GM21723 (cell line): ENCODE results near the gene SEC14L3.
"Not testable (repeated sequence)": the region's sequence is repeated elsewhere in the genome, so short reads cannot be mapped to it uniquely, and the experiment has no call there.

Experiments used
- ATAC-seq: cut with Tn5 transposase; IDR thresholded peaks from one replicate; pipeline ENCODE4 v1.9.1; 2021; ENCODE audit warnings: mild to moderate bottlenecking, moderate library complexity; ENCODE audit not compliant: unreplicated experiment

Gene SEC14L3

GRCh38 chr22:30486661-30487115 is 14.9 kb upstream of the SEC14L3 start:
- no peak for ATAC-seq

GRCh38 chr22:30486118-30486517 is 14.3 kb upstream of the SEC14L3 start:
- ATAC-seq, result no peak

- ATAC-seq, result no peak
Observed at GRCh38 chr22:30485362-30485988, 13.7 kb upstream of the SEC14L3 start.

GRCh38 chr22:30483169-30483568 is 11.4 kb upstream of the SEC14L3 start:
- no peak for ATAC-seq

GRCh38 chr22:30481711-30482110 is 9.9 kb upstream of the SEC14L3 start:
- ATAC-seq, result no peak

GRCh38 chr22:30479981-30480380 is 8.2 kb upstream of the SEC14L3 start:
- ATAC-seq, result no peak

GRCh38 chr22:30474683-30475424 is 3.0 kb upstream of the SEC14L3 start:
- ATAC-seq, result no peak

GRCh38 chr22:30474121-30474520 is 2.3 kb upstream of the SEC14L3 start:
- ATAC-seq, result no peak

GRCh38 chr22:30472994-30473720 is 1.3 kb upstream of the SEC14L3 start:
- no peak for ATAC-seq

- no peak for ATAC-seq
Observed at GRCh38 chr22:30470655-30471054, 1.2 kb downstream of the SEC14L3 start.

GRCh38 chr22:30469165-30469564 is 2.7 kb downstream of the SEC14L3 start:
- no peak for ATAC-seq

- ATAC-seq, result not testable (repeated sequence)
Observed at GRCh38 chr22:30460555-30460954, 11.3 kb downstream of the SEC14L3 start.

- no peak for ATAC-seq
Observed at GRCh38 chr22:30460147-30460546, 11.7 kb downstream of the SEC14L3 start.

GRCh38 chr22:30459181-30460052 is 12.4 kb downstream of the SEC14L3 start:
- ATAC-seq, result no peak

- ATAC-seq, result no peak
Observed at GRCh38 chr22:30457981-30458380, 13.8 kb downstream of the SEC14L3 start.

- ATAC-seq, result no peak
Observed at GRCh38 chr22:30455075-30455840, 16.6 kb downstream of the SEC14L3 start.

- ATAC-seq, result no peak
Observed at GRCh38 chr22:30453731-30454510, 17.9 kb downstream of the SEC14L3 start.

- no peak for ATAC-seq
Observed at GRCh38 chr22:30452861-30453260, 19.0 kb downstream of the SEC14L3 start.

GRCh38 chr22:30451488-30451887 is 20.3 kb downstream of the SEC14L3 start:
- not testable (repeated sequence) for ATAC-seq
